Amniotic epithelial cell (primary cell): Measurements from ENCODE around the gene TEX19.
"Not testable (repeated sequence)": the region's sequence is repeated elsewhere in the genome, so short reads cannot be mapped to it uniquely, and the experiment has no call there.

Experiments used
- DNase-seq: peaks from one replicate; pipeline ENCODE4 v3.0.0-alpha.2; 2010; ENCODE audit warnings: low read depth

TEX19 gene

DNA sequence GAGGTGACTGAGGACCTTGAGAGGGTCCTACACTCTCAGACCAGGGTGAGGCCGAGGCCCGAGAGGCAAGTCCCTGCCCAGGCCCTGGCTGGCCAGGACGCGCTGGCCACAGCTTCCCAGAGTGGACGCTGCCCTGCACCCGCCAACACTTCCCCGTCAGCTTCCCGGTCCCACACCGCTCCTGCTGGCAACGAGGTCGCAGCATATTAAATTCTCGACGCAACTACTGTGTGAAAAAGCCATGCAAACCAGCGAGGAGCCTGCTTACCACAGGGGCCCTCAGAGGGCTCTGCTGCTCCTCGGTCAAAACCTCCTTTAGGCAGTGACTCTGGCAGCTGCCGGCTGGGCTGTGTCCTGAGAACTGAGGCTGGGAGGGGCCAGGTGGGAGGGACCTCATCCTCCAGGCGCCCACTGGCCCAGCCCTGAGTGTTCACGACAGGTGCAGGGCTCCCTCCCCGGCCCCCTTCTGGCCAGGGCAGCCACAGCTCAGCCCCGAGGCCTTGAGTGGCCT, 2.1 kb upstream of the TEX19 start:
- no peak for DNase-seq

GRCh38 chr17:82357394-82357793, 1.7 kb upstream of the TEX19 start:
- DNase-seq, result no peak

GRCh38 chr17:82359451-82360074, 516 bp downstream of the TEX19 start:
- DNase-seq, result not testable (repeated sequence)

DNA sequence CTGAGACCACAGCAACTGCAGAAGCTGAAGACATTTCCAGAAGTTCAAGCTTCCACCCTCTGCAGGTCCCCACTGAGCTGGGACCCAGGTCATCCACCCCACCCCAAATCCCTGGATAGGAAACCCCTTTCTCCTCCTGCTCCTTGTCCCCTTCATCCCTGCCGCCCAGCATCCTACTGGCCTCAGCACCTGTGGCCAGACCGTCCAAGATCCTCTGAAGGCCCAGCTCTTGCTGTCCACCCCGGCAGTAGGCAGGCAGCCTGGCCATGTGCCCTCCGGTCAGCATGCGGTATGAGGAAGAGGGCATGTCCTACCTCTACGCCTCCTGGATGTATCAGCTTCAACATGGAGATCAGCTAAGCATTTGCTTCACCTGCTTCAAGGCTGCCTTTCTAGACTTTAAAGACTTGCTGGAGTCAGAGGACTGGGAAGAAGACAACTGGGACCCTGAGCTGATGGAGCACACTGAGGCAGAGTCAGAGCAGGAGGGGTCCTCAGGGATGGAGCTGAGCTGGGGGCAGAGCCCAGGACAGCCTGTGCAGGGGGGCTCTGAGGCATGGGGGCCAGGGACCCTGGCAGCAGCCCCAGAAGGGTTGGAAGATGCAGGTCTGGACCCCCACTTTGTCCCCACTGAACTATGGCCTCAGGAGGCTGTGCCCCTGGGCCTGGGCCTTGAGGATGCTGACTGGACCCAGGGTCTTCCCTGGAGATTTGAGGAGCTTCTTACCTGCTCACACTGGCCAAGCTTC, 3.0 kb downstream of the TEX19 start:
- no peak for DNase-seq

DNA sequence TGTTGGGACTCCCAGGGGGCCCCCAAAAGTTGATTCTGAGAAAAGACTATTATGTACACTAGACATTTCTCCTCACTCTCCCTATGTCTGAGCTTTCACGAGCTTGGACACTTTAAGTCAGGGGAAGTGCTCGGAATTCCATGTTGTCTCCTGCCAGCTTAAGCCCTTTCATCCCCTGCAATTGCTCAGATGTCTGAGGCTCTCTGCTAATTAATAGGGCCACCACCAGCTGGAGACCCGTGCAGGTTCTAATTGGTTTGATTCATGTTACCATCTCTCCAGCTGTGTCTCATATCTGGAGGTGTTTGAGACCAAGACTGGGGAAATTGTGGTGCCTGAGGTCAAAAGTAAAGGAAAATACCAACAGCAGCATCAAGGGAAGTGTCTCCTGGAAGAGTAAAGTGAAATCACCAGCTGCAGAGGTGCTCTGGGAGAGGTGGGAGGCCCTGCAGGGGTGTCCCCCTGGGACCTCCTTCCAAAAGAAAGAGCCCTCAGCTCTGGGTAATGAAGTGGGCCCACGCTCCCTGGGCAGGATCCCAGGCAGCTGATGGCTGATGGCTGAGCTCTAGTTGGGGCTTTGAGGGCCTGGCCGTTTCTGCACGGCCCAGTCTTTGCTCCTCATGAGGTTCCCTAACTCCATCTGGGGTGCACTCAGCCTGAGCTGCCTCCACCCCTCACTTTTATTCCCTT, 6.7 kb downstream of the TEX19 start:
- DNase-seq, result no peak

DNA sequence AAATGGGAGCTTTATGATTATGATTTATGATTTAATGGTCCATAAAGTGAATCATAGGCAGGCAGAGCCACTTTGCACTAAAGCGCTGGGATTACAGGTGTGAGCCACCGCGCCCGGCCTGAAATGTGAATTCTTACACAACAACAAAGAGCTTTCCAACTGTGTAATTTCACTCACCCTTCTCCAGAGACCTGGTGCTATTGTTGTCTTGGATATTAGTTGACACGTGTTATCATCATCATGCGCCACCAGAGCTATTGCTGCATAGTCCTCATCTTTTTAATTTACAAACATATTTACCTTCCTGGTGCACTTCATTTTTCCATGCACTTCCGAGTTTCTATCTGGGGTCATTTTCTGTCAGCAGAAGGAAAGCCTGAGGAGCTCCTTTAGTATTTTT, 7.7 kb downstream of the TEX19 start:
- no peak for DNase-seq

- DNase-seq, result peak; percentile 19
Observed at GRCh38 chr17:82367724-82368524, 8.9 kb downstream of the TEX19 start.

GRCh38 chr17:82369211-82369610, 10.2 kb downstream of the TEX19 start:
- DNase-seq, result no peak

- no peak for DNase-seq
Observed at GRCh38 chr17:82370471-82371332, 11.7 kb downstream of the TEX19 start.

DNA sequence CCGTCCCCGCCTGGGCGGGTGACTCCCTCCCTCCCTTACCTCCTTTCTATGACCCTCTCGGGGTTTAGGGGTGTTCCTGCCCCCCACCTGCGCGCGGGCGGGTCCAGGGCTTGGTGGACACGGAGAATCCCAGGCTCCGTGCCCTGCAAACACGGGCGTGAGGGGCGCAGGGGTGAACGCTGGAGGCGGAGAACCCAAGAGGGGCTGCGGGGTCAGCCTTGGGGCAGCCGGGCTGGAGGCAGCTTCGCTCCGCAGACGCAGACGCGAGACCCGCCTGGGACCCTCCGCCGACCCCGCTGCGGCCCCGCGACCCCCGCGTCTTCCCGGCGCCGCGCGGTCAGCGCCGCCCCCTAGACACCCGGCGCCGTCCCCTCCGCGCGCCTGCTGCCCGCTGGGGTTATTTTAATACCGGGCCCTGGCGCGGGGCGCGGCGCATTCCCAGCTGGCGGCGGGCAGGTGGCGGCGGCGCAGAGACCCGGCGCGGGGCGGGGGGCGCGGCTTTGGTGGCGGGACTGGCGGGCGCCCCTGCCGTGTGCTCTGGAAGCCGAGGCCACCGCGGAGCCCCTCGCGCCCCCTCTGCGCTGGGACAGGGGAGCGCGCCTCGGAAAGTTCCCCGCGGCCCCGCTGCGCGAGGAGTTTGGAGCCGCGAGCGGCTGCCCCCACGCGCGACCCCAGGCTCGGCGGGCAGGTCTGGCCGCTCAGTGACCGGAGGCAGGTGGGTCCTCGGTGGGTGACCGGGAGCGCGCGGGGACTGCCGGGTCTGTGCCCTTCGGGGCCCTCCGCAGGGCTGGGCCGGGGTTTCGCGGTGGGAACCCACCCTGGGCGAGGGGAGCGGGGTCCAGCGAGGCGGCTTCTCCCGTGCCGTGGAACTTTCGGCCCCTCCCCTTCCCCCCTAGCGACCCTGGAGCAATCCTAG, 12.5 kb downstream of the TEX19 start, which contains the start of gene UTS2R:
Gene UTS2R (plus strand): TSS at position 433 of the 916 bp plus-strand sequence. CDS start 2,560 bp downstream, outside the sequence.
- no peak for DNase-seq

- no peak for DNase-seq
Observed at GRCh38 chr17:82372249-82373071, 13.4 kb downstream of the TEX19 start.

GRCh38 chr17:82373072-82373452, 14.0 kb downstream of the TEX19 start:
- not testable (repeated sequence) for DNase-seq

GRCh38 chr17:82373731-82374625, 14.9 kb downstream of the TEX19 start:
- no peak for DNase-seq

DNA sequence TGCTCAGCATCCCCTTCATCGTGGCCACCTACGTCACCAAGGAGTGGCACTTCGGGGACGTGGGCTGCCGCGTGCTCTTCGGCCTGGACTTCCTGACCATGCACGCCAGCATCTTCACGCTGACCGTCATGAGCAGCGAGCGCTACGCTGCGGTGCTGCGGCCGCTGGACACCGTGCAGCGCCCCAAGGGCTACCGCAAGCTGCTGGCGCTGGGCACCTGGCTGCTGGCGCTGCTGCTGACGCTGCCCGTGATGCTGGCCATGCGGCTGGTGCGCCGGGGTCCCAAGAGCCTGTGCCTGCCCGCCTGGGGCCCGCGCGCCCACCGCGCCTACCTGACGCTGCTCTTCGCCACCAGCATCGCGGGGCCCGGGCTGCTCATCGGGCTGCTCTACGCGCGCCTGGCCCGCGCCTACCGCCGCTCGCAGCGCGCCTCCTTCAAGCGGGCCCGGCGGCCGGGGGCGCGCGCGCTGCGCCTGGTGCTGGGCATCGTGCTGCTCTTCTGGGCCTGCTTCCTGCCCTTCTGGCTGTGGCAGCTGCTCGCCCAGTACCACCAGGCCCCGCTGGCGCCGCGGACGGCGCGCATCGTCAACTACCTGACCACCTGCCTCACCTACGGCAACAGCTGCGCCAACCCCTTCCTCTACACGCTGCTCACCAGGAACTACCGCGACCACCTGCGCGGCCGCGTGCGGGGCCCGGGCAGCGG, 15.7 kb downstream of the TEX19 start:
- DNase-seq, result no peak

DNA sequence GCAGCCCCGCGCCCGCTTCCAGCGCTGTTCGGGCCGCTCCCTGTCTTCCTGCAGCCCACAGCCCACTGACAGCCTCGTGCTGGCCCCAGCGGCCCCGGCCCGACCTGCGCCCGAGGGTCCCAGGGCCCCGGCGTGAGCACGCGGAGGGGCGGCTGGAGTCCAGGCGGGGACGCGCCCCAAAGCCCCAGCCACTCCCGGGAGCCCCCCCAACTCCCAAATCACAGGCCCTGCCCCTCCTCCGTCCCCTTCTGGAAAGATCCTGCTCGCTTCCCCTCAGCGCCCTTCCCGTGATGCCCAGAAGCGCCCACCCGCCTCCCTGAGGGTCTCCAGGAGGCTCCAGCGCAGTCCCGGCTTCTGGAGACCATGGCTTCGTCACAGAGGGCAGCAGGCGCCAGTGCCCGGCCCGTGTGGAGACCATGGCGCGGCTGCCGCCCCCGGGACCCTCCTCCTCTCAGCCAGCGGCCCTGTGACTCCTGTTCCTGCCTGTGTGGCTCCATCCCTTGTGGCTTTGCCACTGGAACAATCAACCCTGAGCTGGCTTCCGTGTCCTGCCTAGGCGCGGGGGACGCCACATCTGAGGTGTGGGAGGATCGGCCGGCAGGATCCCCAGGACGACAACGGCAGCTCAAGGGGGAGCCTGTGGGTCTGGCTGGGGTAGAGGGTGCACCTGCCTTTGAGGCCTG, 16.5 kb downstream of the TEX19 start:
- no peak for DNase-seq

- no peak for DNase-seq
Observed at GRCh38 chr17:82376042-82376730, 17.1 kb downstream of the TEX19 start.
